MM.1S (cell line): ENCODE measurements around the gene SEC24C.
"Not testable (repeated sequence)": the region's sequence is repeated elsewhere in the genome, so short reads cannot be mapped to it uniquely, and the experiment has no call there.

Source experiments
- CTCF ChIP-seq: fragments of 300-600 bp; sonication (generic); IDR thresholded peaks from 2 replicates; pipeline ENCODE4 v1.5.1; 2016; ENCODE audit warnings: antibody characterized with exemption, low read length, mixed read lengths
- EZH2phosphoT487 ChIP-seq: fragments of 300-600 bp; sonication (generic); IDR thresholded peaks from 2 replicates; pipeline ENCODE4 v1.6.1; 2018; ENCODE audit warnings: antibody characterized with exemption, low read length

GRCh38 chr10:73697675-73698159, 46.5 kb upstream of the SEC24C start, which contains the start of gene AGAP5:
- TF ChIP-seq EZH2phosphoT487, CTCF: not testable (repeated sequence)
